DND-41 (cell line): ENCODE results near the gene SLCO2A1.

ENCODE experiments used
- ATAC-seq: fragments of 200-7000 bp; cut with Tn5 transposase; 3 replicates; pipeline ENCODE4 v1.9.1; 2021; ENCODE audit warnings: low read depth; ENCODE audit not compliant: insufficient read depth
- DNase-seq: peaks from one replicate; pipeline ENCODE4 v3.0.0-alpha.2; 2020
- H2AFZ ChIP-seq: 2 replicates; pipeline ENCODE4 v1.6.0; 2012; ENCODE audit warnings: low read depth, low read length
- H3K27ac ChIP-seq: 2 replicates; pipeline ENCODE4 v1.5.1; 2012; ENCODE audit warnings: low read length, inconsistent platforms
- H3K27me3 ChIP-seq: fragments of 200-600 bp; sonication (generic); 2 replicates; pipeline ENCODE4 v1.6.0; 2012; ENCODE audit warnings: low read length, mild to moderate bottlenecking, inconsistent platforms; ENCODE audit not compliant: insufficient read depth, poor library complexity
- H3K36me3 ChIP-seq: 2 replicates; pipeline ENCODE4 v1.5.1; 2012; ENCODE audit warnings: low read length, inconsistent platforms; ENCODE audit not compliant: insufficient read depth
- H3K4me1 ChIP-seq: 2 replicates; pipeline ENCODE4 v1.5.1; 2012; ENCODE audit warnings: mild to moderate bottlenecking, low read length; ENCODE audit not compliant: insufficient read depth
- H3K4me2 ChIP-seq: 2 replicates; pipeline ENCODE4 v1.6.0; 2012; ENCODE audit warnings: mild to moderate bottlenecking, moderate library complexity, low read length, inconsistent platforms; ENCODE audit not compliant: insufficient read depth
- H3K4me3 ChIP-seq, 2 experiments: fragments of 200-600 bp in 1 of 2; shearing (Covaris generic) in 1 of 2; 2 replicates each; pipeline ENCODE4 v1.5.1; 2012 to 2016; ENCODE audit warnings: inconsistent platforms in 2 of 2, low read length in 2 of 2, mild to moderate bottlenecking in 2 of 2, low read depth in 1 of 2, moderate library complexity in 1 of 2
- H3K79me2 ChIP-seq: 2 replicates; pipeline ENCODE4 v1.6.0; 2012; ENCODE audit warnings: low read length, inconsistent platforms; ENCODE audit not compliant: insufficient read depth
- H3K9ac ChIP-seq: 2 replicates; pipeline ENCODE4 v1.6.0; 2012; ENCODE audit warnings: low read depth, mild to moderate bottlenecking, inconsistent platforms, low read length, moderate library complexity
- H3K9me3 ChIP-seq: 2 replicates; pipeline ENCODE4 v1.5.1; 2012; ENCODE audit warnings: low read length, moderate library complexity, mild to moderate bottlenecking, inconsistent platforms; ENCODE audit not compliant: insufficient read depth, severe bottlenecking
- H4K20me1 ChIP-seq: 2 replicates; pipeline ENCODE4 v1.6.0; 2012; ENCODE audit warnings: low read length; ENCODE audit not compliant: insufficient read depth
- CTCF ChIP-seq: IDR thresholded peaks from 2 replicates; pipeline ENCODE4 v1.5.1; 2012; ENCODE audit warnings: borderline replicate concordance, low read length, moderate library complexity, mild to moderate bottlenecking; ENCODE audit not compliant: poor library complexity, severe bottlenecking; ENCODE audit errors: extremely low read depth
- EZH2 ChIP-seq: IDR thresholded peaks from 3 replicates; pipeline ENCODE4 v1.6.1; 2012; ENCODE audit warnings: borderline replicate concordance, low read depth, mild to moderate bottlenecking, moderate library complexity, low read length, inconsistent platforms; ENCODE audit not compliant: severe bottlenecking

Gene SLCO2A1

GRCh38 chr3:133970916-133971315 is 58.8 kb downstream of the SLCO2A1 start:
- H4K20me1 ChIP-seq, result no peaks in the 10 kb centered on the region
- H3K9ac ChIP-seq, result no peak overlapping the region
- no peak overlapping the region for H3K27ac ChIP-seq
- no peak overlapping the region for H3K4me2 ChIP-seq
- no peaks in the 10 kb centered on the region for H3K79me2 ChIP-seq
- no peak overlapping the region for H3K4me3 ChIP-seq
- H2AFZ ChIP-seq, result no peak overlapping the region
- ATAC-seq (no peak), DNase-seq (no peak)
- no peaks in the 10 kb centered on the region for H3K36me3 ChIP-seq
- H3K4me1 ChIP-seq, result no peaks in the 10 kb centered on the region
- peaks cover 4% of the 10 kb centered on the region for H3K9me3 ChIP-seq
- TF ChIP-seq CTCF (no peak), EZH2 (no peak)
- H3K27me3 ChIP-seq, result no peaks in the 10 kb centered on the region

GRCh38 chr3:133970339-133970738 is 59.4 kb downstream of the SLCO2A1 start:
- ATAC-seq (no peak), DNase-seq (no peak)
- no peaks in the 10 kb centered on the region for H3K4me1 ChIP-seq
- no peak overlapping the region for H3K4me2 ChIP-seq
- no peaks in the 10 kb centered on the region for H3K79me2 ChIP-seq
- no peak overlapping the region for H3K9ac ChIP-seq
- no peak overlapping the region for H3K4me3 ChIP-seq
- H3K36me3 ChIP-seq, result no peaks in the 10 kb centered on the region
- no peak overlapping the region for H3K27ac ChIP-seq
- no peaks in the 10 kb centered on the region for H4K20me1 ChIP-seq
- no peak overlapping the region for H2AFZ ChIP-seq
- TF ChIP-seq EZH2 (no peak), CTCF (no peak)
- peaks cover 4% of the 10 kb centered on the region for H3K9me3 ChIP-seq
- H3K27me3 ChIP-seq, result no peaks in the 10 kb centered on the region

- TF ChIP-seq CTCF (no peak), EZH2 (no peak)
- DNase-seq, result no peak
Measured at GRCh38 chr3:133967992-133968892, 61.5 kb downstream of the SLCO2A1 start.

More at GRCh38 chr3:133967992-133968892, 61.5 kb downstream of the SLCO2A1 start:
- Histone ChIP-seq H3K79me2 (no peaks in the 10 kb centered on the region), H3K4me1 (no peaks in the 10 kb centered on the region), H2AFZ (no peak overlapping the region), H4K20me1 (no peaks in the 10 kb centered on the region), H3K27me3 (no peaks in the 10 kb centered on the region), H3K9ac (no peak overlapping the region), H3K36me3 (no peaks in the 10 kb centered on the region), H3K4me2 (no peak overlapping the region), H3K27ac (no peak overlapping the region), H3K4me3 (no peak overlapping the region), H3K9me3 (peaks cover 4% of the 10 kb centered on the region)
- ATAC-seq, result no peak
